GM23338 (cell line): ENCODE measurements around the gene RUFY1. TPM values are rescaled to one million over a fixed set of nuclear protein-coding genes. Genes with fewer than 3 reads are reported as not detected.
A peak's percentile ranks its signal among the peaks of the same experiment; 100 is the strongest.

Source experiments
- ATAC-seq: fragments of 200-7000 bp; cut with Tn5 transposase; 3 replicates; pipeline ENCODE4 v1.9.1; 2020
- DNase-seq: peaks from one replicate; pipeline ENCODE4 v3.0.0-alpha.2; 2015; ENCODE audit warnings: low spot score
- H2AFZ ChIP-seq: fragments of 200-600 bp; sonication (generic); 2 replicates; pipeline ENCODE4 v1.8.0; 2016; ENCODE audit warnings: antibody characterized with exemption, mild to moderate bottlenecking, moderate library complexity
- H3F3A ChIP-seq: fragments of 200-600 bp; sonication (generic); replicated peaks from 2 replicates; pipeline ENCODE4 v1.8.0; 2017; ENCODE audit warnings: antibody characterized with exemption, mixed run types, low read depth
- H3K27ac ChIP-seq: fragments of 200-600 bp; sonication (generic); 2 replicates; pipeline ENCODE4 v1.6.1; 2016; ENCODE audit warnings: low read depth
- H3K27me3 ChIP-seq: fragments of 200-600 bp; sonication (generic); 2 replicates; pipeline ENCODE4 v1.8.0; 2016; ENCODE audit warnings: mild to moderate bottlenecking, mixed run types, moderate library complexity; ENCODE audit not compliant: insufficient read depth
- H3K36me3 ChIP-seq: fragments of 200-600 bp; sonication (generic); 2 replicates; pipeline ENCODE4 v1.8.0; 2016; ENCODE audit warnings: mild to moderate bottlenecking; ENCODE audit not compliant: insufficient read depth
- H3K4me1 ChIP-seq: fragments of 200-600 bp; sonication (generic); 2 replicates; pipeline ENCODE4 v1.8.0; 2016; ENCODE audit warnings: mild to moderate bottlenecking, moderate library complexity; ENCODE audit not compliant: insufficient read depth
- H3K4me2 ChIP-seq: fragments of 200-600 bp; sonication (generic); 2 replicates; pipeline ENCODE4 v1.7.1; 2017; ENCODE audit warnings: mixed run types
- H3K4me3 ChIP-seq: fragments of 200-600 bp; sonication (generic); 2 replicates; pipeline ENCODE4 v1.6.1; 2016; ENCODE audit warnings: mixed run types
- H3K79me2 ChIP-seq: fragments of 200-600 bp; sonication (generic); replicated peaks from 2 replicates; pipeline ENCODE4 v1.8.0; 2017; ENCODE audit warnings: mild to moderate bottlenecking; ENCODE audit not compliant: insufficient read depth
- H3K9me2 ChIP-seq: fragments of 200-600 bp; sonication (generic); 2 replicates; pipeline ENCODE4 v1.8.0; 2017; ENCODE audit not compliant: insufficient read depth
- H4K20me1 ChIP-seq: fragments of 200-600 bp; sonication (generic); replicated peaks from 2 replicates; pipeline ENCODE4 v1.8.0; 2017; ENCODE audit warnings: mild to moderate bottlenecking; ENCODE audit not compliant: insufficient read depth
- H3K27ac Mint-ChIP-seq: 2 replicates; pipeline ENCODE4 v1.8.0; 2020; ENCODE audit warnings: inconsistent platforms, mild to moderate bottlenecking, moderate library complexity, mixed read lengths
- H3K27me3 Mint-ChIP-seq: 3 replicates; pipeline ENCODE4 v1.8.0; 2022; ENCODE audit warnings: low read depth, mild to moderate bottlenecking, moderate library complexity, mixed read lengths, inconsistent platforms; ENCODE audit not compliant: insufficient read depth, poor library complexity
- H3K36me3 Mint-ChIP-seq: 3 replicates; pipeline ENCODE4 v1.8.0; 2021; ENCODE audit warnings: low read depth, mild to moderate bottlenecking, inconsistent platforms, moderate library complexity, mixed read lengths
- H3K4me1 Mint-ChIP-seq: 3 replicates; pipeline ENCODE4 v1.8.0; 2020; ENCODE audit warnings: mild to moderate bottlenecking, inconsistent platforms, mixed read lengths
- H3K4me3 Mint-ChIP-seq: 3 replicates; pipeline ENCODE4 v1.8.0; 2021; ENCODE audit warnings: moderate library complexity, mild to moderate bottlenecking, inconsistent platforms, mixed read lengths
- H3K9me3 Mint-ChIP-seq: 3 replicates; pipeline ENCODE4 v1.8.0; 2020; ENCODE audit warnings: moderate library complexity, mild to moderate bottlenecking, inconsistent platforms, mixed read lengths
- EZH2phosphoT487 ChIP-seq: fragments of 200-600 bp; sonication (generic); IDR thresholded peaks from one replicate; pipeline ENCODE4 v1.8.1; 2018; ENCODE audit warnings: antibody characterized with exemption; ENCODE audit not compliant: unreplicated experiment
- POLR2AphosphoS5 ChIP-seq: IDR thresholded peaks from 2 replicates; pipeline ENCODE4 v1.6.1; 2016; ENCODE audit warnings: antibody characterized with exemption, low read depth
- ZNF331 ChIP-seq: fragments of 250-450 bp; sonication (Bioruptor Pico); IDR thresholded peaks from 2 replicates; pipeline ENCODE4 v1.5.0; 2020; ENCODE audit warnings: low read depth, mild to moderate bottlenecking, moderate library complexity
- polyA plus RNA-seq: library from polyadenylated mRNA; unstranded; fragments of >200 nt; fragmentation: Nextera tagmentation; extraction: Ambion mirVana; gene quantifications from 2 replicates; pipeline ENCODE4 v1.2.1, GENCODE V29; 2016
- total RNA-seq: library from RNA; depleted of rRNA; stranded (reverse); fragments of >200 nt; shearing (Covaris generic); gene quantifications from 2 replicates; pipeline ENCODE4 v1.2.3, GENCODE V29; 2014
- TF ChIP-seq, protein P1 (sequence below): IDR thresholded peaks from 2 replicates; pipeline ENCODE4 v1.6.1; 2016; ENCODE audit warnings: antibody characterized with exemption
- TF ChIP-seq, protein P2 (sequence below): IDR thresholded peaks from one replicate; pipeline ENCODE4 v1.6.1; 2018; ENCODE audit warnings: antibody characterized with exemption; ENCODE audit not compliant: unreplicated experiment
- TF ChIP-seq, protein P3 (sequence below), 2 experiments: fragments of 200-600 bp in 1 of 2; sonication (generic) in 1 of 2; conservative IDR thresholded peaks; 2 replicates each; pipeline versions ENCODE4 v1.5.1 to v1.6.1; 2016 to 2017; ENCODE audit warnings: antibody characterized with exemption in 2 of 2, low read depth in 2 of 2, mild to moderate bottlenecking in 2 of 2, moderate library complexity in 1 of 2
- TF ChIP-seq, protein P4 (sequence below): fragments of 250-450 bp; sonication (Bioruptor Pico); IDR thresholded peaks from 2 replicates; pipeline ENCODE4 v1.5.0; 2020; ENCODE audit warnings: mild to moderate bottlenecking, moderate library complexity

RUFY1 gene
- total and polyA plus RNA-seq, 2 experiments from 2014 or later, result 25.3 to 31.6 TPM

DNA sequence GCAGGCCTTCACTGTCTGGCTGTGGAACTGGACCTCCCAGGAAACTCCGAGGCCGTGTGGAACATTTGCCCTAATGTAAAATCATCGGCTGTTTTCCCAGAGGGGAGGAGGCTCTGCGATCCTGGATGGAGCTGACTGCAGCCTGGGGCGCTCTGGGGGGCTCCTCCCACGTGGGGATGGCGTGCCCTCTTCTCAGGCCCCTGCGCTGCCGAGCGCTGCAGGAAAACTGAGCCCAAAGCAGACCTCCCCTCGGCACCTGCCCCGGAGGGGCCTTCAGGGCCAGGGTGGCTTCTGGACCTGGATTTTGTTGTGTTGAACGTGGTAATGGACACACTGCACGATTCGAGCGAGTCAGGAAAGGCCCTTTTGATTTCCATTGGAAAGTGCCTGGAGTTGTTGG lies 49.2 kb downstream of the RUFY1 start:
- Histone ChIP-seq H3K27me3 (no peaks in the 10 kb centered on the region), H3K36me3 (peaks cover 41% of the 10 kb centered on the region), H3K4me1 (no peaks in the 10 kb centered on the region), H2AFZ (no peak overlapping the region), H3F3A (0 out of 2 replicates have a peak, but pooled peaks cover 3% of the 10 kb centered on the region), H3K27ac (no peak overlapping the region), H4K20me1 (no peaks in the 10 kb centered on the region; the same call in 1 of the 2 replicates), H3K4me2 (no peak overlapping the region), H3K4me3 (no peak overlapping the region), H3K9me2 (no peaks in the 10 kb centered on the region), H3K79me2 (no peaks in the 10 kb centered on the region; the same call in 1 of the 2 replicates)
- no peaks in the 10 kb centered on the region; the same call in 2 of the 3 replicates for H3K9me3 Mint-ChIP-seq
- DNase-seq (no peak), ATAC-seq (no peak)
- H3K27me3 Mint-ChIP-seq, result peaks cover 9% of the 10 kb centered on the region
- no peaks in the 10 kb centered on the region for H3K4me1 Mint-ChIP-seq
- H3K4me3 Mint-ChIP-seq, result no peak overlapping the region
- peaks cover 80% of the 10 kb centered on the region for H3K36me3 Mint-ChIP-seq
- no peak overlapping the region for H3K27ac Mint-ChIP-seq
- no peak for TF ChIP-seq ZNF331 (CRISPR knock-in tag)
- no peak for TF ChIP-seq POLR2AphosphoS5
- TF ChIP-seq, protein P1, sequence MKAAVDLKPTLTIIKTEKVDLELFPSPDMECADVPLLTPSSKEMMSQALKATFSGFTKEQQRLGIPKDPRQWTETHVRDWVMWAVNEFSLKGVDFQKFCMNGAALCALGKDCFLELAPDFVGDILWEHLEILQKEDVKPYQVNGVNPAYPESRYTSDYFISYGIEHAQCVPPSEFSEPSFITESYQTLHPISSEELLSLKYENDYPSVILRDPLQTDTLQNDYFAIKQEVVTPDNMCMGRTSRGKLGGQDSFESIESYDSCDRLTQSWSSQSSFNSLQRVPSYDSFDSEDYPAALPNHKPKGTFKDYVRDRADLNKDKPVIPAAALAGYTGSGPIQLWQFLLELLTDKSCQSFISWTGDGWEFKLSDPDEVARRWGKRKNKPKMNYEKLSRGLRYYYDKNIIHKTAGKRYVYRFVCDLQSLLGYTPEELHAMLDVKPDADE, result no peak
- no peak for TF ChIP-seq EZH2phosphoT487

DNA sequence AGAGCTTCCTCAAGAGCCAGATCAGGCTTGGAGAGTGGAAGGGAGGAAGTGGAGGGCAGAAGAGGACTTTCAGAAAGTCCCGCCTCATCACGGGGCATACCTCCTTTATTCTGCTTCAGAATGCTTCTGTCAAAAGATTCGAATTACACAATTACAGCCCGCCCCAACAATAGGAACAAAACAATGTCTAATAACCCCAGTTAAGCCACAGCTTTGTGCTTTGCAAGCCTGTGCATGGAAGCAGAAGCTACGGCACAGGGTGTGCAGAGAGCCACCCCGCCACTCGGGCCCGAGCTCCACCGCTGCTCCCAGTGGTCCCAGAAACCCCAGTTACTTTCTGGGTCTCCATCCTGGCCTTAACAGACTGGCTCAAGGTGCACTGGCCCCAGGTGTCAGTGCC lies 49.6 kb downstream of the RUFY1 start:
- Histone ChIP-seq H3K4me3 (no peak overlapping the region), H3K27ac (0 out of 2 replicates have a peak overlapping the region, but pooled peaks have one; percentile 63), H4K20me1 (no peaks in the 10 kb centered on the region; the same call in 1 of the 2 replicates), H3K4me2 (no peak overlapping the region), H3K9me2 (no peaks in the 10 kb centered on the region), H3K79me2 (no peaks in the 10 kb centered on the region; the same call in 1 of the 2 replicates), H2AFZ (no peak overlapping the region), H3K36me3 (peaks cover 37% of the 10 kb centered on the region), H3K27me3 (no peaks in the 10 kb centered on the region), H3K4me1 (no peaks in the 10 kb centered on the region), H3F3A (0 out of 2 replicates have a peak, but pooled peaks cover 3% of the 10 kb centered on the region)
- ATAC-seq, result no peak
- Mint-ChIP-seq H3K27ac (no peak overlapping the region), H3K27me3 (peaks cover 10% of the 10 kb centered on the region), H3K9me3 (no peaks in the 10 kb centered on the region; the same call in 2 of the 3 replicates), H3K36me3 (peaks cover 76% of the 10 kb centered on the region), H3K4me3 (no peak overlapping the region), H3K4me1 (no peaks in the 10 kb centered on the region)
- no peak for DNase-seq
- TF ChIP-seq EZH2phosphoT487, result no peak
- TF ChIP-seq, protein P2, sequence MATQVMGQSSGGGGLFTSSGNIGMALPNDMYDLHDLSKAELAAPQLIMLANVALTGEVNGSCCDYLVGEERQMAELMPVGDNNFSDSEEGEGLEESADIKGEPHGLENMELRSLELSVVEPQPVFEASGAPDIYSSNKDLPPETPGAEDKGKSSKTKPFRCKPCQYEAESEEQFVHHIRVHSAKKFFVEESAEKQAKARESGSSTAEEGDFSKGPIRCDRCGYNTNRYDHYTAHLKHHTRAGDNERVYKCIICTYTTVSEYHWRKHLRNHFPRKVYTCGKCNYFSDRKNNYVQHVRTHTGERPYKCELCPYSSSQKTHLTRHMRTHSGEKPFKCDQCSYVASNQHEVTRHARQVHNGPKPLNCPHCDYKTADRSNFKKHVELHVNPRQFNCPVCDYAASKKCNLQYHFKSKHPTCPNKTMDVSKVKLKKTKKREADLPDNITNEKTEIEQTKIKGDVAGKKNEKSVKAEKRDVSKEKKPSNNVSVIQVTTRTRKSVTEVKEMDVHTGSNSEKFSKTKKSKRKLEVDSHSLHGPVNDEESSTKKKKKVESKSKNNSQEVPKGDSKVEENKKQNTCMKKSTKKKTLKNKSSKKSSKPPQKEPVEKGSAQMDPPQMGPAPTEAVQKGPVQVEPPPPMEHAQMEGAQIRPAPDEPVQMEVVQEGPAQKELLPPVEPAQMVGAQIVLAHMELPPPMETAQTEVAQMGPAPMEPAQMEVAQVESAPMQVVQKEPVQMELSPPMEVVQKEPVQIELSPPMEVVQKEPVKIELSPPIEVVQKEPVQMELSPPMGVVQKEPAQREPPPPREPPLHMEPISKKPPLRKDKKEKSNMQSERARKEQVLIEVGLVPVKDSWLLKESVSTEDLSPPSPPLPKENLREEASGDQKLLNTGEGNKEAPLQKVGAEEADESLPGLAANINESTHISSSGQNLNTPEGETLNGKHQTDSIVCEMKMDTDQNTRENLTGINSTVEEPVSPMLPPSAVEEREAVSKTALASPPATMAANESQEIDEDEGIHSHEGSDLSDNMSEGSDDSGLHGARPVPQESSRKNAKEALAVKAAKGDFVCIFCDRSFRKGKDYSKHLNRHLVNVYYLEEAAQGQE, result no peak
- TF ChIP-seq, protein P3, sequence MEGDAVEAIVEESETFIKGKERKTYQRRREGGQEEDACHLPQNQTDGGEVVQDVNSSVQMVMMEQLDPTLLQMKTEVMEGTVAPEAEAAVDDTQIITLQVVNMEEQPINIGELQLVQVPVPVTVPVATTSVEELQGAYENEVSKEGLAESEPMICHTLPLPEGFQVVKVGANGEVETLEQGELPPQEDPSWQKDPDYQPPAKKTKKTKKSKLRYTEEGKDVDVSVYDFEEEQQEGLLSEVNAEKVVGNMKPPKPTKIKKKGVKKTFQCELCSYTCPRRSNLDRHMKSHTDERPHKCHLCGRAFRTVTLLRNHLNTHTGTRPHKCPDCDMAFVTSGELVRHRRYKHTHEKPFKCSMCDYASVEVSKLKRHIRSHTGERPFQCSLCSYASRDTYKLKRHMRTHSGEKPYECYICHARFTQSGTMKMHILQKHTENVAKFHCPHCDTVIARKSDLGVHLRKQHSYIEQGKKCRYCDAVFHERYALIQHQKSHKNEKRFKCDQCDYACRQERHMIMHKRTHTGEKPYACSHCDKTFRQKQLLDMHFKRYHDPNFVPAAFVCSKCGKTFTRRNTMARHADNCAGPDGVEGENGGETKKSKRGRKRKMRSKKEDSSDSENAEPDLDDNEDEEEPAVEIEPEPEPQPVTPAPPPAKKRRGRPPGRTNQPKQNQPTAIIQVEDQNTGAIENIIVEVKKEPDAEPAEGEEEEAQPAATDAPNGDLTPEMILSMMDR (conservative IDR thresholded peaks at IDR 0.05; ENCODE audit: low read depth in 2 of 2), result no peak
- TF ChIP-seq, protein P1, result no peak
- TF ChIP-seq, protein P4, sequence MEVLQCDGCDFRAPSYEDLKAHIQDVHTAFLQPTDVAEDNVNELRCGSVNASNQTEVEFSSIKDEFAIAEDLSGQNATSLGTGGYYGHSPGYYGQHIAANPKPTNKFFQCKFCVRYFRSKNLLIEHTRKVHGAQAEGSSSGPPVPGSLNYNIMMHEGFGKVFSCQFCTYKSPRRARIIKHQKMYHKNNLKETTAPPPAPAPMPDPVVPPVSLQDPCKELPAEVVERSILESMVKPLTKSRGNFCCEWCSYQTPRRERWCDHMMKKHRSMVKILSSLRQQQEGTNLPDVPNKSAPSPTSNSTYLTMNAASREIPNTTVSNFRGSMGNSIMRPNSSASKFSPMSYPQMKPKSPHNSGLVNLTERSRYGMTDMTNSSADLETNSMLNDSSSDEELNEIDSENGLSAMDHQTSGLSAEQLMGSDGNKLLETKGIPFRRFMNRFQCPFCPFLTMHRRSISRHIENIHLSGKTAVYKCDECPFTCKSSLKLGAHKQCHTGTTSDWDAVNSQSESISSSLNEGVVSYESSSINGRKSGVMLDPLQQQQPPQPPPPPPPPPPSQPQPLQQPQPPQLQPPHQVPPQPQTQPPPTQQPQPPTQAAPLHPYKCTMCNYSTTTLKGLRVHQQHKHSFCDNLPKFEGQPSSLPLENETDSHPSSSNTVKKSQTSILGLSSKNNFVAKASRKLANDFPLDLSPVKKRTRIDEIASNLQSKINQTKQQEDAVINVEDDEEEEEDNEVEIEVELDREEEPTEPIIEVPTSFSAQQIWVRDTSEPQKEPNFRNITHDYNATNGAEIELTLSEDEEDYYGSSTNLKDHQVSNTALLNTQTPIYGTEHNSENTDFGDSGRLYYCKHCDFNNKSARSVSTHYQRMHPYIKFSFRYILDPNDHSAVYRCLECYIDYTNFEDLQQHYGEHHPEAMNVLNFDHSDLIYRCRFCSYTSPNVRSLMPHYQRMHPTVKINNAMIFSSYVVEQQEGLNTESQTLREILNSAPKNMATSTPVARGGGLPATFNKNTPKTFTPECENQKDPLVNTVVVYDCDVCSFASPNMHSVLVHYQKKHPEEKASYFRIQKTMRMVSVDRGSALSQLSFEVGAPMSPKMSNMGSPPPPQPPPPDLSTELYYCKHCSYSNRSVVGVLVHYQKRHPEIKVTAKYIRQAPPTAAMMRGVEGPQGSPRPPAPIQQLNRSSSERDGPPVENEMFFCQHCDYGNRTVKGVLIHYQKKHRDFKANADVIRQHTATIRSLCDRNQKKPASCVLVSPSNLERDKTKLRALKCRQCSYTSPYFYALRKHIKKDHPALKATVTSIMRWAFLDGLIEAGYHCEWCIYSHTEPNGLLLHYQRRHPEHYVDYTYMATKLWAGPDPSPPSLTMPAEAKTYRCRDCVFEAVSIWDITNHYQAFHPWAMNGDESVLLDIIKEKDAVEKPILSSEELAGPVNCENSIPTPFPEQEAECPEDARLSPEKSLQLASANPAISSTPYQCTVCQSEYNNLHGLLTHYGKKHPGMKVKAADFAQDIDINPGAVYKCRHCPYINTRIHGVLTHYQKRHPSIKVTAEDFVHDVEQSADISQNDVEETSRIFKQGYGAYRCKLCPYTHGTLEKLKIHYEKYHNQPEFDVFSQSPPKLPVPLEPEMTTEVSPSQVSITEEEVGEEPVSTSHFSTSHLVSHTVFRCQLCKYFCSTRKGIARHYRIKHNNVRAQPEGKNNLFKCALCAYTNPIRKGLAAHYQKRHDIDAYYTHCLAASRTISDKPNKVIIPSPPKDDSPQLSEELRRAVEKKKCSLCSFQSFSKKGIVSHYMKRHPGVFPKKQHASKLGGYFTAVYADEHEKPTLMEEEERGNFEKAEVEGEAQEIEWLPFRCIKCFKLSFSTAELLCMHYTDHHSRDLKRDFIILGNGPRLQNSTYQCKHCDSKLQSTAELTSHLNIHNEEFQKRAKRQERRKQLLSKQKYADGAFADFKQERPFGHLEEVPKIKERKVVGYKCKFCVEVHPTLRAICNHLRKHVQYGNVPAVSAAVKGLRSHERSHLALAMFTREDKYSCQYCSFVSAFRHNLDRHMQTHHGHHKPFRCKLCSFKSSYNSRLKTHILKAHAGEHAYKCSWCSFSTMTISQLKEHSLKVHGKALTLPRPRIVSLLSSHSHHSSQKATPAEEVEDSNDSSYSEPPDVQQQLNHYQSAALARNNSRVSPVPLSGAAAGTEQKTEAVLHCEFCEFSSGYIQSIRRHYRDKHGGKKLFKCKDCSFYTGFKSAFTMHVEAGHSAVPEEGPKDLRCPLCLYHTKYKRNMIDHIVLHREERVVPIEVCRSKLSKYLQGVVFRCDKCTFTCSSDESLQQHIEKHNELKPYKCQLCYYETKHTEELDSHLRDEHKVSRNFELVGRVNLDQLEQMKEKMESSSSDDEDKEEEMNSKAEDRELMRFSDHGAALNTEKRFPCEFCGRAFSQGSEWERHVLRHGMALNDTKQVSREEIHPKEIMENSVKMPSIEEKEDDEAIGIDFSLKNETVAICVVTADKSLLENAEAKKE, result no peak
